NAMALWA (cell line): Measurements from ENCODE around the gene TUBB4B.

Source experiments
- DNase-seq: peaks from one replicate; pipeline ENCODE4 v3.0.0-alpha.2; 2015; ENCODE audit warnings: low spot score

Gene TUBB4B

GRCh38 chr9:137212520-137212919, 28.6 kb upstream of the TUBB4B start:
- no peak for DNase-seq

- DNase-seq, result no peak
Measured at GRCh38 chr9:137213160-137214060, 27.7 kb upstream of the TUBB4B start.

- no peak for DNase-seq
Measured at GRCh38 chr9:137214620-137215019, 26.5 kb upstream of the TUBB4B start.

GRCh38 chr9:137215196-137215986, 25.7 kb upstream of the TUBB4B start:
- DNase-seq, result no peak

- DNase-seq, result no peak
Measured at GRCh38 chr9:137216188-137216965, 24.7 kb upstream of the TUBB4B start.

GRCh38 chr9:137217276-137218211, 23.5 kb upstream of the TUBB4B start:
- no peak for DNase-seq

- no peak for DNase-seq
Measured at GRCh38 chr9:137218212-137218753, 22.8 kb upstream of the TUBB4B start.

GRCh38 chr9:137218754-137219271, 22.3 kb upstream of the TUBB4B start:
- no peak for DNase-seq

- no peak for DNase-seq
Measured at GRCh38 chr9:137219757-137220316, 21.2 kb upstream of the TUBB4B start.

- DNase-seq, result no peak
Measured at GRCh38 chr9:137220317-137221094, 20.6 kb upstream of the TUBB4B start.

GRCh38 chr9:137221095-137221505, 20.0 kb upstream of the TUBB4B start:
- DNase-seq, result no peak

- DNase-seq, result no peak
Measured at GRCh38 chr9:137221506-137222111, 19.5 kb upstream of the TUBB4B start.

- no peak for DNase-seq
Measured at GRCh38 chr9:137222190-137223077, 18.7 kb upstream of the TUBB4B start, which contains the start of gene RNF208. Gene RNF208, minus strand, starts transcription at chr9:137222240. Its CDS starts 1,028 bp downstream, at chr9:137221212.

- peak; percentile 99 for DNase-seq
Measured at GRCh38 chr9:137223078-137223970, 17.8 kb upstream of the TUBB4B start.

GRCh38 chr9:137224830-137225694, 16.0 kb upstream of the TUBB4B start, which contains the start of gene CYSRT1:
Gene CYSRT1, plus strand, starts transcription at chr9:137225174. Its CDS starts 448 bp downstream, at chr9:137225622.
- DNase-seq, result no peak
